B cell (primary cell): ENCODE results near the gene XYLT2.

ENCODE experiments used
- CTCF ChIP-seq: fragments of 200-600 bp; IDR thresholded peaks from one replicate; pipeline ENCODE4 v1.8.0; 2022; ENCODE audit warnings: antibody characterized with exemption, mild to moderate bottlenecking
- EZH2 ChIP-seq: IDR thresholded peaks from 2 replicates; pipeline ENCODE4 v1.6.1; 2012; ENCODE audit warnings: borderline replicate concordance, low read depth, mild to moderate bottlenecking, moderate library complexity, low read length; ENCODE audit not compliant: insufficient read depth, poor library complexity, severe bottlenecking

GRCh38 chr17:50355701-50356341 lies 9.9 kb downstream of the XYLT2 start:
- TF ChIP-seq CTCF (no peak), EZH2 (no peak)
